Mesothelial cell of epicardium (in vitro differentiated cells): ENCODE results near the gene FSTL3. TPM values are rescaled to one million over a fixed set of nuclear protein-coding genes. Genes with fewer than 3 reads are reported as not detected.

ENCODE experiments used
- DNase-seq, 2 experiments: peaks; one replicate each; pipeline ENCODE4 v3.0.0; 2021; ENCODE audit warnings: low spot score in 2 of 2; ENCODE audit not compliant: unreplicated experiment in 2 of 2
- H3K27ac Mint-ChIP-seq: 2 replicates; pipeline ENCODE4 v1.8.0; 2021; ENCODE audit warnings: mixed read lengths
- H3K27me3 Mint-ChIP-seq: 2 replicates; pipeline ENCODE4 v1.8.0; 2021; ENCODE audit warnings: low read depth, mixed read lengths
- H3K36me3 Mint-ChIP-seq: 2 replicates; pipeline ENCODE4 v1.8.0; 2021; ENCODE audit warnings: mixed read lengths
- H3K4me1 Mint-ChIP-seq: 2 replicates; pipeline ENCODE4 v1.8.0; 2021; ENCODE audit warnings: mixed read lengths
- H3K4me3 Mint-ChIP-seq: 2 replicates; pipeline ENCODE4 v1.8.0; 2021; ENCODE audit warnings: mild to moderate bottlenecking, moderate library complexity, mixed read lengths
- H3K9me3 Mint-ChIP-seq: 2 replicates; pipeline ENCODE4 v1.8.0; 2021; ENCODE audit warnings: mixed read lengths
- CTCF ChIP-seq: fragments of 200-600 bp; sonication (generic); IDR thresholded peaks from one replicate; pipeline ENCODE4 v1.5.0; 2021; ENCODE audit warnings: antibody characterized with exemption; ENCODE audit not compliant: unreplicated experiment
- total RNA-seq: library from RNA; stranded (reverse); gene quantifications from 3 replicates; pipeline ENCODE4 v1.2.1, GENCODE V29; 2021

The FSTL3 gene
- total RNA-seq, 1 donor from 2014 or later = 64.6 TPM

GRCh38 chr19:709965-710571 lies 33.9 kb downstream of the FSTL3 start:
- Mint-ChIP-seq H3K36me3 (no peaks in the 10 kb centered on the region), H3K9me3 (peaks cover 3% of the 10 kb centered on the region), H3K27me3 (peaks cover 3% of the 10 kb centered on the region), H3K4me1 (peaks cover 11% of the 10 kb centered on the region), H3K27ac (no peak overlapping the region), H3K4me3 (peak overlapping the region; percentile 66)
- no peak for DNase-seq
- TF ChIP-seq CTCF = no peak

GRCh38 chr19:710767-711166 lies 34.6 kb downstream of the FSTL3 start:
- no peak for TF ChIP-seq CTCF
- no peaks in the 10 kb centered on the region for H3K27me3 Mint-ChIP-seq
- peaks cover 11% of the 10 kb centered on the region for H3K4me1 Mint-ChIP-seq
- H3K4me3 Mint-ChIP-seq = peak overlapping the region; percentile 65
- peaks cover 10% of the 10 kb centered on the region for H3K9me3 Mint-ChIP-seq
- no peak for DNase-seq
- H3K36me3 Mint-ChIP-seq = peaks cover 7% of the 10 kb centered on the region
- H3K27ac Mint-ChIP-seq = peak overlapping the region; percentile 78

DNA sequence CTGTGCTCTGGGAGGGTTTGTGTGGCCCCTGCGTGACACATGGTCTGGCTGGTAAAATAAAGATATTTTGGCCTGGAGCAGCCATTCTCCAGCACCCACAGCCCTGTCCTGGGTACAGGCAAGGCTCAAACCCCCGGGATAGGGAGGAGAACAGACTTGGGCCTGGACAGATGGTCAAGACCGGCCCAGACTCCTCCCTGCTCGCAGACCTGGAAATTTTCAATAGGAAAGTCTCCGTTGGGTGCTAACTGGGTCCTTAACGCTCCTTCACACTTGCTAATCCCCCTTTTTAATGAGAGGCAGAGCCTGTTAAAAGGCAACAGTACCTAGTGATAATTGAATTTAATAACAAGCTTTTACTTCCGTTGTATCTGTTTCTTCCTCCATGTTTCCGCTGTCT lies 35.1 kb downstream of the FSTL3 start:
- no peak for TF ChIP-seq CTCF
- H3K27me3 Mint-ChIP-seq = no peaks in the 10 kb centered on the region
- peaks cover 11% of the 10 kb centered on the region for H3K4me1 Mint-ChIP-seq
- peaks cover 9% of the 10 kb centered on the region for H3K36me3 Mint-ChIP-seq
- no peak for DNase-seq
- H3K9me3 Mint-ChIP-seq = peaks cover 12% of the 10 kb centered on the region
- peak overlapping the region; percentile 65 for H3K4me3 Mint-ChIP-seq
- H3K27ac Mint-ChIP-seq = peak overlapping the region; percentile 78

GRCh38 chr19:715347-715746 lies 39.2 kb downstream of the FSTL3 start:
- peaks cover 11% of the 10 kb centered on the region for H3K36me3 Mint-ChIP-seq
- peaks cover 14% of the 10 kb centered on the region for H3K4me1 Mint-ChIP-seq
- H3K9me3 Mint-ChIP-seq = peaks cover 8% of the 10 kb centered on the region
- no peak for TF ChIP-seq CTCF
- H3K27me3 Mint-ChIP-seq = no peaks in the 10 kb centered on the region
- H3K27ac Mint-ChIP-seq = peak overlapping the region; percentile 25
- DNase-seq = no peak
- no peak overlapping the region for H3K4me3 Mint-ChIP-seq

DNA sequence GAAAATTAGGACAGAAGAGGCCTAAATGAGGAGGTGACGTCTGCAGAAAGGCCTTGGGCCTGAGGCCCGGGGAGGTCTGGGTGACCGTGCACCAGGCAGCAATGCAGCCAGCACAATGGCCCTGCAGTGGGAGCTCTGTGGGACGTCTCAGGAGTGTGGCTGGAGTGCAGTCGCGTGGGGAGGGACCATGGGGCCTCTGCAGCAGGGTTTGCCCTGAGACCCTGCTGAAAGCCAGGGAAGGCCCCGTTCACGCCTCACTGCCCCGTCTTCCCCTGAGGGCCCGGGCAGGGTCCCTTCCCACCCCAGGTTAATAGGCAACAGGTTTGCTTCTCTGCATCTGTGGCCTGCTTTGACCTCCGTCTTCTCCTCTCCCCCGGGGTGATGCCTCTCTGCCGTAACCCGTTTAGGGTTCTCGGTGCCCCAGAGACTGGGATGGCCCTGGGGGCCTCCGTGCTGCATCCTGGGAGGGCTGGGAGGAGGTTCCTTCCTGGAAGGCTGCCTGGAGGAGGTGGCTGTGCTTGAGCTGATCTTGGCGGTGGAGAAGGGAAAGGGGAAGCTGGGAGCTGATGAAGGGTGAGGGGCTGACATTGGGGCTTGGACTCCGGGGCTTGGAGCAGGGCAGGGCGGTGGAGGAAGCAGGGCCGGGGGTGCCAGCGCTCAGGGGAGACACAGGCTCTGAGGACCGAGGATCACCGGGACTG lies 42.2 kb downstream of the FSTL3 start:
- Mint-ChIP-seq H3K27me3 (no peaks in the 10 kb centered on the region), H3K4me1 (peaks cover 8% of the 10 kb centered on the region), H3K36me3 (peaks cover 11% of the 10 kb centered on the region), H3K9me3 (peaks cover 8% of the 10 kb centered on the region), H3K4me3 (no peak overlapping the region), H3K27ac (peak overlapping the region; percentile 58)
- no peak for TF ChIP-seq CTCF
- DNase-seq = no peak
